Aorta (tissue), 5 donors: ENCODE results near the gene CDH11. TPM values are rescaled to one million over a fixed set of nuclear protein-coding genes. Genes with fewer than 3 reads are reported as not detected.

ENCODE experiments used
- ATAC-seq: fragments of 200-7000 bp; cut with Tn5 transposase; one replicate; pipeline ENCODE4 v1.9.1; 2022; ENCODE audit warnings: moderate library complexity; ENCODE audit not compliant: low FRiP score
- DNase-seq, 2 donors: peaks; one replicate each; pipeline ENCODE4 v3.0.0-alpha.2; 2020
- H3K27ac ChIP-seq, 2 donors: one replicate each; pipeline ENCODE4 v1.5.1; 2013; ENCODE audit warnings: low read length in 2 of 2, mild to moderate bottlenecking in 2 of 2, moderate library complexity in 2 of 2, control low read depth in 1 of 2, inconsistent platforms in 1 of 2, low read depth in 1 of 2
- H3K27me3 ChIP-seq, 2 donors: one replicate each; pipeline ENCODE4 v1.6.1; 2013; ENCODE audit warnings: control low read depth in 1 of 2, low read length in 1 of 2, mild to moderate bottlenecking in 1 of 2, moderate library complexity in 1 of 2; ENCODE audit not compliant: insufficient read depth in 2 of 2, control insufficient read depth in 1 of 2
- H3K36me3 ChIP-seq, 2 donors: one replicate each; pipeline ENCODE4 v1.6.1; 2013; ENCODE audit warnings: control low read depth in 1 of 2, low read length in 1 of 2, mild to moderate bottlenecking in 1 of 2; ENCODE audit not compliant: insufficient read depth in 2 of 2, control insufficient read depth in 1 of 2
- H3K4me1 ChIP-seq, 2 donors: one replicate each; pipeline ENCODE4 v1.6.1; 2013; ENCODE audit warnings: low read length in 2 of 2, control low read depth in 1 of 2, mild to moderate bottlenecking in 1 of 2, moderate library complexity in 1 of 2; ENCODE audit not compliant: insufficient read depth in 2 of 2, control insufficient read depth in 1 of 2
- H3K4me3 ChIP-seq, 2 donors: one replicate each; pipeline ENCODE4 v1.5.1; 2013; ENCODE audit warnings: low read length in 2 of 2, control low read depth in 1 of 2, mild to moderate bottlenecking in 1 of 2
- H3K9me3 ChIP-seq: one replicate; pipeline ENCODE4 v1.6.1; 2013; ENCODE audit warnings: mild to moderate bottlenecking, low read length; ENCODE audit not compliant: control insufficient read depth
- WGBS, 2 donors: extraction: QIAGEN DNeasy Blood & Tissue Kit; methylation state at CpG; one replicate each; pipeline ENCODE4 v1.1.7; 2013; 5-methylcytosine and 5-hydroxymethylcytosine counted together
- intact Hi-C, 2 donors: fragments of 100-400 bp; cut with DNase I; formaldehyde crosslinking; loops; one replicate each; pipeline versions ENCODE4 v1.14.2 to v1.15.0; 2022
- polyA plus RNA-seq, 2 donors: library from polyadenylated mRNA; stranded (reverse); fragments of 200-250 nt; gene quantifications; one replicate each; pipeline ENCODE4 v1.2.3, GENCODE V29; 2013
- total RNA-seq, 2 donors: library from RNA; stranded (reverse); fragmentation: NEBNext Ultra II Directional; extraction: Animal tissue kit (Norgen Biotek cat#: 25700); gene quantifications; one replicate each; pipeline ENCODE4 v1.2.1, GENCODE V29; 2021
- donor health status: healthy with polysubstance abuse.
- donor health status: Bipolar disorder and iron deficiency.
- donor health status: DM: no; HTN: no; CAD: no.
- donor health status: DM: no; HTN: no; CAD: no.
- donor health status: DM: yes; HTN: yes; CAD: no.

The CDH11 gene
- total and polyA plus RNA-seq, 4 donors: 11.9 to 182 (median 51.9) TPM

GRCh38 chr16:65042438-65043365, 79.2 kb downstream of the CDH11 start:
- Histone ChIP-seq H3K27me3 (no peaks in the 10 kb centered on the region), H3K27ac (no peak overlapping the region), H3K4me1 (peaks cover 3% of the 10 kb centered on the region in 2 donors), H3K9me3 (no peaks in the 10 kb centered on the region), H3K4me3 (no peak overlapping the region), H3K36me3 (peaks cover 2 to 8% of the 10 kb centered on the region in 2 donors)
- no peak for ATAC-seq
- intact Hi-C loops: no loop called here
- WGBS, 2 donors: 79 to 82% methylated on average over 4 of the region's 4 CpGs
- no peak for DNase-seq

- intact Hi-C loops: no loop called here
Measured at GRCh38 chr16:65041667-65042066, 80.2 kb downstream of the CDH11 start.

GRCh38 chr16:65038100-65038499, 83.8 kb downstream of the CDH11 start:
- Histone ChIP-seq H3K4me3 (no peak overlapping the region), H3K4me1 (peaks cover 0 to 3% of the 10 kb centered on the region in 2 donors), H3K27me3 (no peaks in the 10 kb centered on the region), H3K36me3 (peaks cover 0 to 2% of the 10 kb centered on the region in 2 donors), H3K9me3 (no peaks in the 10 kb centered on the region), H3K27ac (no peak overlapping the region)
- intact Hi-C loops: no loop called here
- 62 to 65% methylated on average over 9 of the region's 9 CpGs for WGBS, 2 donors
- DNase-seq: no peak
- ATAC-seq: no peak

More at GRCh38 chr16:65041667-65042066, 80.2 kb downstream of the CDH11 start:
- ATAC-seq (no peak), DNase-seq (no peak)
- no peaks in the 10 kb centered on the region for H3K9me3 ChIP-seq
- no peak overlapping the region for H3K4me3 ChIP-seq
- peaks cover 2 to 4% of the 10 kb centered on the region in 2 donors for H3K36me3 ChIP-seq
- no peak overlapping the region for H3K27ac ChIP-seq
- no peaks in the 10 kb centered on the region for H3K27me3 ChIP-seq
- 94 to 96% methylated on average over 5 of the region's 5 CpGs for WGBS, 2 donors
- H3K4me1 ChIP-seq: peaks cover 3% of the 10 kb centered on the region in 2 donors

GRCh38 chr16:65037556-65037955, 84.3 kb downstream of the CDH11 start:
- ATAC-seq (no peak), DNase-seq (no peak)
- Histone ChIP-seq H3K9me3 (no peaks in the 10 kb centered on the region), H3K36me3 (peaks cover 0 to 2% of the 10 kb centered on the region in 2 donors), H3K4me1 (peaks cover 1 to 3% of the 10 kb centered on the region in 2 donors), H3K27ac (no peak overlapping the region), H3K4me3 (no peak overlapping the region), H3K27me3 (no peaks in the 10 kb centered on the region)
- intact Hi-C loops: no loop called here
- WGBS, 2 donors: 91 to 96% methylated on average over 4 of the region's 4 CpGs

GRCh38 chr16:65034915-65035314, 86.9 kb downstream of the CDH11 start:
- ATAC-seq: no peak
- Histone ChIP-seq H3K4me3 (no peak overlapping the region), H3K9me3 (no peaks in the 10 kb centered on the region), H3K4me1 (peaks cover 0 to 6% of the 10 kb centered on the region in 2 donors), H3K27ac (no peak overlapping the region), H3K27me3 (no peaks in the 10 kb centered on the region), H3K36me3 (no peaks in the 10 kb centered on the region)
- 74 to 76% methylated on average over 8 of the region's 8 CpGs for WGBS, 2 donors
- intact Hi-C loops: no loop called here
- DNase-seq: no peak

- Histone ChIP-seq H3K9me3 (no peaks in the 10 kb centered on the region), H3K4me1 (peaks cover 0 to 6% of the 10 kb centered on the region in 2 donors), H3K4me3 (no peak overlapping the region), H3K36me3 (peaks cover 0 to under 1% of the 10 kb centered on the region in 2 donors), H3K27me3 (no peaks in the 10 kb centered on the region), H3K27ac (no peak overlapping the region)
- DNase-seq: no peak
- intact Hi-C loops: no loop called here
- no peak for ATAC-seq
- 63 to 72% methylated on average over 2 of the region's 2 CpGs for WGBS, 2 donors
Measured at GRCh38 chr16:65032387-65032786, 89.5 kb downstream of the CDH11 start.

GRCh38 chr16:65024767-65025178, 97.1 kb downstream of the CDH11 start:
- H3K27ac ChIP-seq: no peak overlapping the region
- peaks cover 0 to 2% of the 10 kb centered on the region in 2 donors for H3K4me1 ChIP-seq
- H3K4me3 ChIP-seq: no peak overlapping the region
- DNase-seq: no peak
- H3K36me3 ChIP-seq: peaks cover 0 to 2% of the 10 kb centered on the region in 2 donors
- H3K9me3 ChIP-seq: no peaks in the 10 kb centered on the region
- no peaks in the 10 kb centered on the region for H3K27me3 ChIP-seq
- intact Hi-C loops: no loop called here
- no peak for ATAC-seq

GRCh38 chr16:65023802-65024201, 98.1 kb downstream of the CDH11 start:
- H3K27ac ChIP-seq: no peak overlapping the region
- H3K4me3 ChIP-seq: no peak overlapping the region
- DNase-seq (no peak), ATAC-seq (no peak)
- peaks cover 0 to 2% of the 10 kb centered on the region in 2 donors for H3K4me1 ChIP-seq
- peaks cover 0 to 2% of the 10 kb centered on the region in 2 donors for H3K36me3 ChIP-seq
- H3K9me3 ChIP-seq: no peaks in the 10 kb centered on the region
- WGBS, 2 donors: 95 to 96% methylated on average over 4 of the region's 4 CpGs
- intact Hi-C loops: no loop called here
- H3K27me3 ChIP-seq: no peaks in the 10 kb centered on the region
